ENCODE results near the gene PAPOLA.
"Not testable (repeated sequence)": the region's sequence is repeated elsewhere in the genome, so short reads cannot be mapped to it uniquely, and the experiment has no call there.

The PAPOLA gene

GRCh38 chr14:96501740-96502620 lies at the start of gene PAPOLA:
Gene PAPOLA (plus strand): TSS chr14:96502382. CDS start chr14:96502593, 211 bp downstream.
- peak; percentile 95 for DNase-seq (ENCODE audit: low spot score)

- no peak for DNase-seq (ENCODE audit: low spot score)
These were observed 49.5 kb upstream of the PAPOLA start for GRCh38 chr14:96452684-96453083.

GRCh38 chr14:96455588-96455987 lies 46.6 kb upstream of the PAPOLA start:
- no peak for DNase-seq (ENCODE audit: low spot score)

GRCh38 chr14:96459851-96460250 lies 42.3 kb upstream of the PAPOLA start:
- no peak for DNase-seq (ENCODE audit: low spot score)

- DNase-seq (ENCODE audit: low spot score) = no peak
These were observed 40.0 kb upstream of the PAPOLA start for GRCh38 chr14:96461950-96462798.

GRCh38 chr14:96464136-96464535 lies 38.0 kb upstream of the PAPOLA start:
- no peak for DNase-seq (ENCODE audit: low spot score)

GRCh38 chr14:96466918-96467317 lies 35.3 kb upstream of the PAPOLA start:
- no peak for DNase-seq (ENCODE audit: low spot score)

- no peak for DNase-seq (ENCODE audit: low spot score)
These were observed 31.9 kb upstream of the PAPOLA start for GRCh38 chr14:96470331-96470730.

- not testable (repeated sequence) for DNase-seq (ENCODE audit: low spot score)
These were observed 31.2 kb upstream of the PAPOLA start for GRCh38 chr14:96470967-96471366.

- DNase-seq (ENCODE audit: low spot score) = no peak
These were observed 24.1 kb upstream of the PAPOLA start for GRCh38 chr14:96478119-96478518.

GRCh38 chr14:96479435-96480146 lies 22.6 kb upstream of the PAPOLA start:
- no peak for DNase-seq (ENCODE audit: low spot score)

GRCh38 chr14:96481731-96482314 lies 20.4 kb upstream of the PAPOLA start:
- no peak for DNase-seq (ENCODE audit: low spot score)

- DNase-seq (ENCODE audit: low spot score) = no peak
These were observed 19.2 kb upstream of the PAPOLA start for GRCh38 chr14:96482986-96483385.

GRCh38 chr14:96484399-96484798 lies 17.8 kb upstream of the PAPOLA start:
- no peak for DNase-seq (ENCODE audit: low spot score)

GRCh38 chr14:96486705-96487104 lies 15.5 kb upstream of the PAPOLA start:
- no peak for DNase-seq (ENCODE audit: low spot score)

- no peak for DNase-seq (ENCODE audit: low spot score)
These were observed 12.9 kb upstream of the PAPOLA start for GRCh38 chr14:96489327-96489726.

- no peak for DNase-seq (ENCODE audit: low spot score)
These were observed 9.0 kb upstream of the PAPOLA start for GRCh38 chr14:96493178-96493577.

- DNase-seq (ENCODE audit: low spot score) = no peak
These were observed 7.9 kb upstream of the PAPOLA start for GRCh38 chr14:96494331-96494730.

GRCh38 chr14:96497087-96497486 lies 5.1 kb upstream of the PAPOLA start:
- no peak for DNase-seq (ENCODE audit: low spot score)

GRCh38 chr14:96497586-96497985 lies 4.6 kb upstream of the PAPOLA start:
- no peak for DNase-seq (ENCODE audit: low spot score)

GRCh38 chr14:96501217-96501739 lies 904 bp upstream of the PAPOLA start:
- DNase-seq (ENCODE audit: low spot score) = no peak
